HFF-Myc (cell line): Measurements from ENCODE around the gene SLC1A2.

Source experiments
- DNase-seq: peaks from one replicate; pipeline ENCODE4 v3.0.0-alpha.2; 2011; ENCODE audit warnings: low read depth; ENCODE audit errors: extremely low read depth
- H3K4me3 ChIP-seq: replicated peaks from 2 replicates; pipeline ENCODE4 v1.5.1; 2011; ENCODE audit warnings: low read depth, mild to moderate bottlenecking, control low read depth, low read length
- TF ChIP-seq, protein P1 (sequence below): IDR thresholded peaks from 2 replicates; pipeline ENCODE4 v1.5.1; 2012; ENCODE audit warnings: mild to moderate bottlenecking, low read depth, low read length, control low read depth; ENCODE audit errors: missing control alignments

The SLC1A2 gene

DNA sequence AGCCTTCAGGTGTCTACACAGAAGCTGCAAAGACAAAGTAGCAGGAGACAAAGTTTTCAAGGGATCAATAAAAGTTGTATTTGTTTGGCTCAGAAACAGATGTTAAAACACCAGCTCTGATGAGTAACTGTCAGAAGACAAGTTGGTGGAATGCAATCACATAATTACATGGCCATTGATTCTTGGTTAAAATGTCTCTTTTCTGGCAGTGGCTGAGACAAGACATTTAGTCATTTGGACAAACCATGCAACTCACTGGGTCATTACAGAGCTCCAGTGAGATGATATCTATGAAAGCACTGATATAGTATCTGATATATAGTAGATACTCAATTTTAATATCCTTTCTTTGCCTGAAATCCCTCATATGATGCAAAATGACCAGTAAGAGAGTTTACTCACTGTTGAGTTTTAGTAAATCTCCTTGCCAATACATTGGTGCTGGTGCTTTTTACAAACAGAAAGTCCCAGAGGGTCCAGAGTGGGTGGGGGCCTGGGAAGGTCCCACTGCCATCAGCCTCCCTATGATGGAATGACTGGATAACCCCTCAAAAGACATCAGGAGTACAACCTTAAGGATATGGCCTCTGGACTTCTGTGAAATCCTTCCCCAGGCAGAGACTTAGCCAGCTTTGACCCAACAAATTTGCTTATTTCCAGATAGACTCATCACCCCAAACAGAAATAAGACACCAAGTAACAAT, 95.0 kb downstream of the SLC1A2 start:
- DNase-seq: no peak
- no peak overlapping the region for H3K4me3 ChIP-seq
- TF ChIP-seq, protein P1, sequence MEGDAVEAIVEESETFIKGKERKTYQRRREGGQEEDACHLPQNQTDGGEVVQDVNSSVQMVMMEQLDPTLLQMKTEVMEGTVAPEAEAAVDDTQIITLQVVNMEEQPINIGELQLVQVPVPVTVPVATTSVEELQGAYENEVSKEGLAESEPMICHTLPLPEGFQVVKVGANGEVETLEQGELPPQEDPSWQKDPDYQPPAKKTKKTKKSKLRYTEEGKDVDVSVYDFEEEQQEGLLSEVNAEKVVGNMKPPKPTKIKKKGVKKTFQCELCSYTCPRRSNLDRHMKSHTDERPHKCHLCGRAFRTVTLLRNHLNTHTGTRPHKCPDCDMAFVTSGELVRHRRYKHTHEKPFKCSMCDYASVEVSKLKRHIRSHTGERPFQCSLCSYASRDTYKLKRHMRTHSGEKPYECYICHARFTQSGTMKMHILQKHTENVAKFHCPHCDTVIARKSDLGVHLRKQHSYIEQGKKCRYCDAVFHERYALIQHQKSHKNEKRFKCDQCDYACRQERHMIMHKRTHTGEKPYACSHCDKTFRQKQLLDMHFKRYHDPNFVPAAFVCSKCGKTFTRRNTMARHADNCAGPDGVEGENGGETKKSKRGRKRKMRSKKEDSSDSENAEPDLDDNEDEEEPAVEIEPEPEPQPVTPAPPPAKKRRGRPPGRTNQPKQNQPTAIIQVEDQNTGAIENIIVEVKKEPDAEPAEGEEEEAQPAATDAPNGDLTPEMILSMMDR: no peak

DNA sequence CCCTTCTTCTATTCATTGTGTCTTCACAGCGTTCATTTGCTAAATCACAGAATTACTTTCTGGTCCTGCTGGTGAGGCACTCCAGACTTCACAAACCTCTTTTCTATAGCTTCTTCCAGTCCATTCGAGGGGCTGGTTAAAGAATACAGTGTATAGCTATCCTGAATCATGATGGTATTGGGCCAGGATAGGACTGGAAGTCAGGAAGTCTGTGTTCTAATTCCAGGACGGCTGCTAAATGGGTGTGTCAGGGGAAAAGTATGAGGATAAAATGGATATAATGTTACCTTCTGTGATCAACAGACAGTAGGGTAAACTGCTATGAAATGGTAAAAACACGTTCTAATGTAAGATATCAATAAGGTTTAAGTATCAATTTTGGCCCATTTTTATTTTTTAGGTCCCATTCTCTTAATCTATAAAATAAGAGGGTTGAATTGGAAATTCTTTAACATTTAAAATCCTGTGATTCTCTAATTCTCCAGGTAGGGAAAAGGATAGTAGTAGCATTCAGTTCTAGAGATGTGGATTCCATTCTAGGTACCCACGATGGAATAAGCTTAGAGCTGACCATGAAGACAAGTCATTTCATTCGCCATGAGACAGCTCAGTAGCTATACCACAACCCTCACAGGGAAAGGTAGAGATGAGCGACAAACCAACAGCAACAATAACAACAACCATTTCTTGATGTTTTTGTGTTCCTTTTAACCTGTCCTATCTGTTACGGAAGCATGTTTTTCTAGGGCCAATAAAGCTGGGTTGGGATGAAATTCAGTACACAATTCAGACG, 96.1 kb downstream of the SLC1A2 start:
- TF ChIP-seq, protein P1: no peak
- no peak for DNase-seq
- no peak overlapping the region for H3K4me3 ChIP-seq

DNA sequence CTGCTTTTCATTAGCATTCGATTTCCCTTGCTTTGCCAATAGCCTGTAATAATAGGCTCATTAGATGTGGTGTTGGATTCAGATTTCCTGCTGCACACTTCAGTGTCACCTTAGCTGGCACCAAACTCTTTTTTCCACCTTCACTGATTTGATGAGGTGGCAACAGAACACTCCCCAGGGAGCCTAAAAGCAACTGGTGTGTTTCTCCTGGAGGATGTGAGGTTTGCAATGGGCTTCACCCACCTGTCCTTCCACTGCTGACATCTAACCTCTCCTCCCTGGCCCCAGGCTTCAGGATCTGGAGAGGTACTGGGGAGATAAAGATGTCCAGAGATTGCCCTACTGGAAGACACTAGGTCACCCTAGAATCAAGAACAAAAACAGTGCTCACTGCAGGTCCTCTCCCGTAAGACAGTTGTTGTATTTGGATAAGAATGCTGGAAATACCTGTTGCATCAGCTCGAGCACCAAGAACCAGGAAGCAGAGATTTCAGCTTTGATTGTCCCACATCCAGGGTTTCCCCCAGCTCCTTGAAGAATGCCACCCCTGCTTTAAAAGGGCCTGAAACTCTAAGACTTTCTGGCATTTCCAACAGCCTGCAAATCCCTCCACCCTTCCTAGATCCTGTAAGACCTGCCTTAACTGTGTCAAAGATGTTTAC, 96.9 kb downstream of the SLC1A2 start:
- TF ChIP-seq, protein P1: no peak
- no peak for DNase-seq

DNA sequence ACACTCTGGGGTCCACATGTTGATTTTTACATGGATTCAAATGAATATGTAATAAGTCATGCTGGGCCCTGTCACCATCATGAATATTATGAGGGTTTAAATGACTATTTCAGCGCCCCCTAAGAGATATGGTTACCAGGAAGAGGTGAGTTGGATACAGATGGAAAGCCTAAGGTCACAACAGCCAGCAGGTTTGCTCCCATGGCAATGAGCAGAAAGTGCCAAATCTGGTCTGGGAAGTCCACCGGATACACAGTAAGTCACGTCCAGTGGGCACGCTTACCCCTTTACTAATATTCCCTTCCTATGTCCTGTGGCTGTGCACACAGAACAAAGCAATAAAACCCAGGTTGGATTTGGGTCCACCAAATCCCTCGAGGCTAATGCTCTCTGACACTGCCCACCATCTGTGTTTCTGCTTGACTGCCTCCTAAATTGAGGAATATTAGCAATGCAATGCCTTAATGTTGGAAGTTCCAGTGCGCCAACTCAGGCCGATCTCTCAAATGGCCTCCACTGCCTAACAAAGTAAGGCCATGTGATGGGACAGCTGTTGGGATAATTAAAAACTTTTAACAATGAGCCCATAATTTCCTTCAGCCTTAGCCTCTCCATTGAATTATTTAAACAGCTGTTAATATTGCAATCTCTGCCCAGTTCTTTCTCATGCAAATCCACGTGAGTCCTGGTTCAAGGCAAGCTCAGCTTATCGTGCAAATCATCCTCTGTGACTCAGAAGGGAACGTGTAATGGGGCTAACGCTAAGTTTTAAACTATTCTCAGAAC, 97.6 kb downstream of the SLC1A2 start:
- TF ChIP-seq, protein P1: no peak
- no peak overlapping the region for H3K4me3 ChIP-seq
- DNase-seq: peak; percentile 66

More for the DNA sequence above, 96.9 kb downstream of the SLC1A2 start:
- H3K4me3 ChIP-seq: no peak overlapping the region

DNA sequence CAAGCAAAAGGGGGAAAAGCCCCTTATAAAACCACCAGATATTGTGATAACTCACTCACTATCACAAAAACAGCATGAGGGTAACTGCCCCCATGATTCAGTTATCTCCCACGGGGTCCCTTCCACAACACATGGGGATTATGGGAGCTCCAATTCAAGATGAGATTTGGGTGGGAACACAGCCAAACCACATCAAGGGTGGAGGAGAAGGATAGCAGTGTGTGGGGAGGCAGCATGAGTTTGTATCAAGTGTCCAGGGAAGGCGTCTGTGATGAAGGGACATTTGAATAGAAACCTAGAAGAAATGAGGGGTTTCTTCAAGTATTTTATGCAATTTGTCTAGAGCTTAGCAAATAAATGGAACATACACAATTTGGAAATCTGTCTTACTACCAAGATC, 98.2 kb downstream of the SLC1A2 start:
- H3K4me3 ChIP-seq: no peak overlapping the region
- TF ChIP-seq, protein P1: no peak

More for the DNA sequence above, 98.2 kb downstream of the SLC1A2 start:
- DNase-seq: no peak
